Hepatocyte (in vitro differentiated cells): ENCODE data around the gene TSNAX. TPM values are rescaled to one million over a fixed set of nuclear protein-coding genes. Genes with fewer than 3 reads are reported as not detected.

ENCODE experiments used
- DNase-seq: peaks from one replicate; pipeline ENCODE4 v3.0.0-alpha.2; 2016; ENCODE audit warnings: low spot score
- H2AFZ ChIP-seq: fragments of 200-600 bp; sonication (generic); 2 replicates; pipeline ENCODE4 v1.6.0; 2016; ENCODE audit warnings: antibody characterized with exemption, mild to moderate bottlenecking
- H3K27ac ChIP-seq: fragments of 200-600 bp; sonication (generic); 2 replicates; pipeline ENCODE4 v1.5.1; 2016; ENCODE audit warnings: mild to moderate bottlenecking
- H3K27me3 ChIP-seq: fragments of 200-600 bp; sonication (generic); 2 replicates; pipeline ENCODE4 v1.6.1; 2016
- H3K36me3 ChIP-seq: fragments of 200-600 bp; sonication (generic); replicated peaks from 2 replicates; pipeline ENCODE4 v1.5.1; 2016; ENCODE audit warnings: low read depth; ENCODE audit not compliant: insufficient read depth
- H3K4me1 ChIP-seq: fragments of 200-600 bp; sonication (generic); 2 replicates; pipeline ENCODE4 v1.5.1; 2016; ENCODE audit warnings: mild to moderate bottlenecking, moderate library complexity; ENCODE audit not compliant: insufficient read depth
- H3K4me2 ChIP-seq: fragments of 200-600 bp; sonication (generic); 2 replicates; pipeline ENCODE4 v1.6.0; 2016
- H3K4me3 ChIP-seq: fragments of 200-600 bp; sonication (generic); 2 replicates; pipeline ENCODE4 v1.5.1; 2016; ENCODE audit warnings: mild to moderate bottlenecking
- H3K79me2 ChIP-seq: fragments of 200-600 bp; sonication (generic); 2 replicates; pipeline ENCODE4 v1.6.0; 2017; ENCODE audit warnings: mild to moderate bottlenecking
- H3K9me2 ChIP-seq: fragments of 200-600 bp; sonication (generic); replicated peaks from 2 replicates; pipeline ENCODE4 v1.6.0; 2017; ENCODE audit warnings: mild to moderate bottlenecking; ENCODE audit not compliant: insufficient read depth
- H3K9me3 ChIP-seq: fragments of 200-600 bp; sonication (generic); 2 replicates; pipeline ENCODE4 v1.5.1; 2016; ENCODE audit warnings: low read depth, mild to moderate bottlenecking
- H4K20me1 ChIP-seq: fragments of 200-600 bp; sonication (generic); 2 replicates; pipeline ENCODE4 v1.6.0; 2016; ENCODE audit warnings: mild to moderate bottlenecking; ENCODE audit not compliant: insufficient read depth, poor library complexity, severe bottlenecking
- CTCF ChIP-seq: fragments of 200-600 bp; sonication (generic); IDR thresholded peaks from 2 replicates; pipeline ENCODE4 v1.5.1; 2016; ENCODE audit warnings: antibody characterized with exemption, mild to moderate bottlenecking; ENCODE audit not compliant: poor library complexity
- EZH2 ChIP-seq: fragments of 200-600 bp; sonication (generic); IDR thresholded peaks from 2 replicates; pipeline ENCODE4 v1.6.1; 2016; ENCODE audit warnings: antibody characterized with exemption, mild to moderate bottlenecking, borderline replicate concordance
- EZH2phosphoT487 ChIP-seq: fragments of 200-600 bp; sonication (generic); IDR thresholded peaks from one replicate; pipeline ENCODE4 v1.6.1; 2018; ENCODE audit warnings: antibody characterized with exemption, mild to moderate bottlenecking, low read depth, moderate library complexity; ENCODE audit not compliant: unreplicated experiment, severe bottlenecking
- WGBS: methylation state at CpG from one replicate; pipeline ENCODE4 v1.1.6; 2016; ENCODE audit warnings: low lambda C conversion rate; ENCODE audit errors: missing lambda C conversion rate; 5-methylcytosine and 5-hydroxymethylcytosine counted together
- polyA plus RNA-seq: library from polyadenylated mRNA; unstranded; fragments of >200 nt; fragmentation: Nextera tagmentation; extraction: Ambion mirVana; gene quantifications from 2 replicates; pipeline ENCODE4 v1.2.1, GENCODE V29; 2016
- total RNA-seq: library from RNA; depleted of rRNA; stranded (reverse); fragments of >200 nt; gene quantifications from 2 replicates; pipeline ENCODE4 v1.2.3, GENCODE V29; 2014

The TSNAX gene
- total and polyA plus RNA-seq, 2 experiments from 2014 or later, result 26.8 to 42.2 TPM

GRCh38 chr1:231481289-231481688, 47.2 kb upstream of the TSNAX start:
- Histone ChIP-seq H3K4me2 (no peak overlapping the region), H4K20me1 (no peaks in the 10 kb centered on the region), H3K9me3 (no peaks in the 10 kb centered on the region), H3K4me1 (no peaks in the 10 kb centered on the region), H3K9me2 (no peaks in the 10 kb centered on the region), H3K36me3 (no peaks in the 10 kb centered on the region), H3K79me2 (no peaks in the 10 kb centered on the region), H3K27ac (no peak overlapping the region), H2AFZ (no peak overlapping the region), H3K27me3 (no peaks in the 10 kb centered on the region), H3K4me3 (no peak overlapping the region)
- 87% methylated on average over 2 of the region's 2 CpGs for WGBS
- no peak for TF ChIP-seq EZH2
- TF ChIP-seq EZH2phosphoT487, result no peak
- TF ChIP-seq CTCF, result no peak
- no peak for DNase-seq

- Histone ChIP-seq H3K27me3 (no peaks in the 10 kb centered on the region), H3K4me3 (no peak overlapping the region), H3K4me1 (no peaks in the 10 kb centered on the region), H3K9me3 (no peaks in the 10 kb centered on the region), H3K27ac (no peak overlapping the region), H4K20me1 (no peaks in the 10 kb centered on the region), H3K9me2 (no peaks in the 10 kb centered on the region), H3K36me3 (no peaks in the 10 kb centered on the region), H3K79me2 (no peaks in the 10 kb centered on the region), H2AFZ (no peak overlapping the region), H3K4me2 (no peak overlapping the region)
- no peak for DNase-seq
- TF ChIP-seq EZH2phosphoT487 (no peak), EZH2 (no peak), CTCF (no peak)
- 51% methylated on average over 6 of the region's 6 CpGs for WGBS
These were observed 43.3 kb upstream of the TSNAX start for GRCh38 chr1:231485029-231485784.

GRCh38 chr1:231487019-231487418, 41.5 kb upstream of the TSNAX start:
- H3K9me2 ChIP-seq, result no peaks in the 10 kb centered on the region
- no peaks in the 10 kb centered on the region for H3K9me3 ChIP-seq
- no peak overlapping the region for H3K4me2 ChIP-seq
- no peaks in the 10 kb centered on the region for H4K20me1 ChIP-seq
- H3K4me3 ChIP-seq, result no peak overlapping the region
- peak overlapping the region; percentile 48 for H3K27ac ChIP-seq
- no peaks in the 10 kb centered on the region for H3K36me3 ChIP-seq
- 65% methylated on average over 1 of the region's 1 CpG for WGBS
- no peaks in the 10 kb centered on the region for H3K27me3 ChIP-seq
- no peak overlapping the region for H2AFZ ChIP-seq
- no peaks in the 10 kb centered on the region for H3K79me2 ChIP-seq
- TF ChIP-seq EZH2 (no peak), CTCF (no peak), EZH2phosphoT487 (no peak)
- peak; percentile 40 for DNase-seq
- H3K4me1 ChIP-seq, result no peaks in the 10 kb centered on the region

- 97% methylated on average over 3 of the region's 3 CpGs for WGBS
These were observed 40.6 kb upstream of the TSNAX start for GRCh38 chr1:231487910-231488309.

More at GRCh38 chr1:231487910-231488309, 40.6 kb upstream of the TSNAX start:
- Histone ChIP-seq H3K4me1 (no peaks in the 10 kb centered on the region), H2AFZ (no peak overlapping the region), H4K20me1 (no peaks in the 10 kb centered on the region), H3K36me3 (no peaks in the 10 kb centered on the region), H3K79me2 (no peaks in the 10 kb centered on the region), H3K4me3 (no peak overlapping the region), H3K27ac (no peak overlapping the region), H3K9me2 (no peaks in the 10 kb centered on the region), H3K4me2 (no peak overlapping the region), H3K9me3 (no peaks in the 10 kb centered on the region), H3K27me3 (no peaks in the 10 kb centered on the region)
- DNase-seq, result no peak
- no peak for TF ChIP-seq CTCF
- no peak for TF ChIP-seq EZH2
- TF ChIP-seq EZH2phosphoT487, result no peak
